HG03342 (cell line): Measurements from ENCODE around the gene PITRM1.
"Not testable (repeated sequence)": the region's sequence is repeated elsewhere in the genome, so short reads cannot be mapped to it uniquely, and the experiment has no call there.

ENCODE experiments used
- ATAC-seq: cut with Tn5 transposase; IDR thresholded peaks from one replicate; pipeline ENCODE4 v1.9.1; 2021; ENCODE audit warnings: mild to moderate bottlenecking, moderate library complexity; ENCODE audit not compliant: unreplicated experiment

PITRM1 gene

GRCh38 chr10:3172446-3173170 is at the start of gene PITRM1:
TSS of gene PITRM1 (minus strand) at chr10:3172782. CDS start at chr10:3172772, 10 bp downstream.
- peak; percentile 97 for ATAC-seq

GRCh38 chr10:3222068-3222467 is 49.5 kb upstream of the PITRM1 start:
- ATAC-seq, result no peak

GRCh38 chr10:3221601-3222000 is 49.0 kb upstream of the PITRM1 start:
- ATAC-seq, result not testable (repeated sequence)

GRCh38 chr10:3220853-3221252 is 48.3 kb upstream of the PITRM1 start:
- no peak for ATAC-seq

- not testable (repeated sequence) for ATAC-seq
Measured at GRCh38 chr10:3219021-3219628, 46.5 kb upstream of the PITRM1 start.

- ATAC-seq, result no peak
Measured at GRCh38 chr10:3217853-3218252, 45.3 kb upstream of the PITRM1 start.

GRCh38 chr10:3217301-3217700 is 44.7 kb upstream of the PITRM1 start:
- no peak for ATAC-seq

GRCh38 chr10:3215153-3215775 is 42.7 kb upstream of the PITRM1 start:
- ATAC-seq, result no peak

- no peak for ATAC-seq
Measured at GRCh38 chr10:3213758-3214515, 41.4 kb upstream of the PITRM1 start.

GRCh38 chr10:3213208-3213607 is 40.6 kb upstream of the PITRM1 start:
- no peak for ATAC-seq

- no peak for ATAC-seq
Measured at GRCh38 chr10:3210251-3210877, 37.8 kb upstream of the PITRM1 start.

GRCh38 chr10:3208481-3209406 is 36.2 kb upstream of the PITRM1 start:
- no peak for ATAC-seq

GRCh38 chr10:3207351-3207750 is 34.8 kb upstream of the PITRM1 start:
- no peak for ATAC-seq

GRCh38 chr10:3206511-3207157 is 34.1 kb upstream of the PITRM1 start:
- ATAC-seq, result no peak

- no peak for ATAC-seq
Measured at GRCh38 chr10:3203972-3204371, 31.4 kb upstream of the PITRM1 start.

- ATAC-seq, result no peak
Measured at GRCh38 chr10:3203016-3203811, 30.6 kb upstream of the PITRM1 start.

- no peak for ATAC-seq
Measured at GRCh38 chr10:3201796-3202195, 29.2 kb upstream of the PITRM1 start.

GRCh38 chr10:3199488-3199887 is 26.9 kb upstream of the PITRM1 start:
- ATAC-seq, result no peak

- ATAC-seq, result no peak
Measured at GRCh38 chr10:3198900-3199299, 26.3 kb upstream of the PITRM1 start.
